ENCODE measurements around the gene ATF6B. TPM values are rescaled to one million over a fixed set of nuclear protein-coding genes. Genes with fewer than 3 reads are reported as not detected.

Gene ATF6B
- total and polyA plus RNA-seq, 2 of the 8 experiments (the other 6 are each of a cell fraction or from before 2014, with no cell fraction given) = 38.1 to 42.2 TPM

DNA sequence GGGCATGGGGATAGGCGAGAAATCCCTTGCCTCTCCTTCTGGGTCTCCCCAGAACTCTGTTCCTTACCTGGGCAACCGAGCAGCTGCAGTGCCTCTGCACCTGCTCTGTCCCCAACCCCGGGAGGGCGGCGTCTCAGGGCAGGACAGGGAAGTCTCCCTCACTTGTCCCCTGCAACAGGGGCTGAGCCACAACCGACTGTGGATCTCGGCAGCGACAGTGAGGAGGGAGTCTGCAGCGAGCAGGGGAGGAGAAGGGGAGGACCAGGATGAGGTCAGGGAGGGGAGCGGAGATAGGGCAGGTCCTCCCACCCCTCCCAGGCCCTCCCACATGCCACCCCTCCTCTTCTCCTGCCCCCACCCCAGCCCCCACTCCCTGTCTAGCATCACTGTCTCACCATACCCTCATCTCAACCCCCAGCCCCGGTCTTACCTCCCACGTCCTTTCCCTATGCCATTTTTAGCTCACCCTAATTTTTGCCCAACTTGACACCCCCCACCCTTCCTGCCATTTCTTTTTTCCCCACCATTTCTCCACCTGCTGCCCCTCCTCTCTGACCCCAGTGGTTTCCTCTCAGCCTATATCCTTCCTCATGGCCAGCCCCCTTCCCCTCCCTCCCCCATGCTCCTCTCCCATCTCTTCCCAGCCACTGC lies 18.8 kb downstream of the ATF6B start, which contains the start of gene TNXB:
Gene TNXB (minus strand): TSS at position 225 of the 651 bp plus-strand sequence. CDS start 11,140 bp downstream, outside the sequence.
- Histone ChIP-seq H3K4ac (replicated peaks; ENCODE audit: insufficient read length, low read depth, low read length) (no peak within 1 kb of the TSS), H3K36me3 (ENCODE audit: control insufficient read depth in 2 of 4, insufficient read depth in 4 of 4, low read length in 3 of 4) (no peaks in the 10 kb centered on the region), H4K91ac (replicated peaks; ENCODE audit: insufficient read length, low read length) (no peak within 1 kb of the TSS), H3K9me3 (ENCODE audit: insufficient read depth in 2 of 2, low read depth in 1 of 2, low read length in 1 of 2) (no peaks in the 10 kb centered on the region), H3K9ac (replicated peaks in 1 of 4; ENCODE audit: extremely low read depth in 1 of 4, low read depth in 3 of 4, low read length in 3 of 4) (no peak within 1 kb of the TSS), H3K4me2 (ENCODE audit: insufficient read depth in 1 of 2, low read depth in 2 of 2, low read length in 2 of 2) (peak within 1 kb of the TSS; percentile 4 to 55), H3K79me1 (ENCODE audit: low read depth, low read length) (no peaks in the 10 kb centered on the region), H2BK20ac (ENCODE audit: low read length) (no peak within 1 kb of the TSS), H2BK120ac (replicated peaks; ENCODE audit: low read depth, low read length) (no peak within 1 kb of the TSS), H2BK5ac (ENCODE audit: low read depth, low read length) (no peak within 1 kb of the TSS), H3K56ac (replicated peaks; ENCODE audit: insufficient read length, low read depth, low read length) (no peak within 1 kb of the TSS), H3K4me3 (ENCODE audit: extremely low read depth in 1 of 4, insufficient read depth in 2 of 4, low read depth in 3 of 4, low read length in 4 of 4) (peak within 1 kb of the TSS in 3 of 4 experiments; percentile 5 to 9 (median 9); a peak in 4 of 8 replicates), H3K79me2 (ENCODE audit: control insufficient read depth in 1 of 2, insufficient read depth in 2 of 2, low read length in 2 of 2) (no peaks in the 10 kb centered on the region), H3K23ac (ENCODE audit: insufficient read length) (no peak within 1 kb of the TSS), H2BK12ac (ENCODE audit: low read depth, low read length) (0 out of 2 replicates have a peak within 1 kb of the TSS, but pooled peaks have one; percentile 50), H3K4me1 (replicated peaks in 1 of 4; ENCODE audit: control insufficient read depth in 3 of 4, insufficient read depth in 4 of 4, low read length in 3 of 4) (peaks cover 2 to 15% (median 9%) of the 10 kb centered on the region in 4 experiments), H2BK15ac (ENCODE audit: low read length) (no peak within 1 kb of the TSS), H3K27me3 (replicated peaks in 1 of 4; ENCODE audit: control insufficient read depth in 3 of 4, extremely low read depth in 1 of 4, insufficient read depth in 3 of 4, low read length in 3 of 4) (peaks cover 0 to 11% (median 6%) of the 10 kb centered on the region in 4 experiments; a peak in 5 of 7 replicates), H2AK5ac (ENCODE audit: low read depth, low read length) (no peak within 1 kb of the TSS), H4K5ac (ENCODE audit: insufficient read length, low read depth, low read length) (no peak within 1 kb of the TSS), H4K20me1 (replicated peaks in 1 of 2; ENCODE audit: control insufficient read depth in 1 of 2, insufficient read depth in 2 of 2, low read length in 2 of 2) (peaks cover 3 to 4% of the 10 kb centered on the region in 2 experiments), H4K8ac (ENCODE audit: extremely low read depth, insufficient read depth, low read length) (no peak within 1 kb of the TSS; the same call in 1 of the 2 replicates), H3K18ac (ENCODE audit: extremely low read depth, low read length) (peak within 1 kb of the TSS; percentile 1; the same call in 1 of the 2 replicates), H2AFZ (ENCODE audit: low read length) (no peak within 1 kb of the TSS), H3K23me2 (ENCODE audit: low read depth, low read length) (0 out of 2 replicates have a peak, but pooled peaks cover 2% of the 10 kb centered on the region), H3K27ac (ENCODE audit: low read depth, low read length) (no peak within 1 kb of the TSS), H3K14ac (ENCODE audit: insufficient read length) (no peak within 1 kb of the TSS)
- ChIA-PET CTCF (ENCODE audit: partially characterized antibody) (interaction anchor here (0.6 to 6.0 kb wide), 7 partner anchors 9 to 918 kb away, joined by 3 to 49 read pairs (median 5); no protein-coding TSS in a partner anchor), POLR2A (ENCODE audit: partially characterized antibody) (interaction anchor here (0.6 to 3.1 kb wide), 15 partner anchors 7 to 193 kb away, joined by 3 to 16 read pairs (median 4); partner anchors contain the start of genes ATF6B, EGFL8, GPSM3 and PRRT1)
- DNase-seq (ENCODE audit: low read depth in 1 of 2, low spot score in 2 of 2) = no peak
- 35% methylated on average over 11 of the region's 12 CpGs; no CpG with 5 or more reads in 1 of the 2 experiments for WGBS, 2 experiments (ENCODE audit: extremely low coverage in 1 of 2, insufficient coverage in 1 of 2, insufficient read length in 1 of 2, insufficient replicate concordance in 2 of 2, low coverage in 1 of 2, low lambda C conversion rate in 2 of 2, missing lambda C conversion rate in 1 of 2)
- FAIRE-seq = no peak
- no peak for TF ChIP-seq HDAC6 (IDR thresholded peaks at IDR 0.05; ENCODE audit: low read depth, low read length)
- TF ChIP-seq MAFK (IDR thresholded peaks at IDR 0.05; ENCODE audit: low read depth, low read length) = no peak
- no peak for TF ChIP-seq EP300 (IDR thresholded peaks at IDR 0.05; ENCODE audit: borderline replicate concordance in 1 of 2, low read depth in 2 of 2, low read length in 2 of 2)
- no peak for TF ChIP-seq ZNF274 (IDR thresholded peaks at IDR 0.05; ENCODE audit: borderline replicate concordance, extremely low read depth, low read length)
- no peak for TF ChIP-seq CBX8 (IDR thresholded peaks at IDR 0.05; ENCODE audit: borderline replicate concordance, low read depth, low read length)
- no peak for TF ChIP-seq NRF1 (IDR thresholded peaks at IDR 0.05; ENCODE audit: low read depth, low read length)
- TF ChIP-seq GABPA (IDR thresholded peaks at IDR 0.05; ENCODE audit: borderline replicate concordance, insufficient read depth, low read length) = no peak
- TF ChIP-seq TBP (IDR thresholded peaks at IDR 0.05; ENCODE audit: low read depth, low read length) = no peak
- TF ChIP-seq PHF8 (conservative IDR thresholded peaks at IDR 0.05; ENCODE audit: low read depth, low read length) = no peak
- TF ChIP-seq TAF7 (optimal IDR thresholded peaks at IDR 0.05; ENCODE audit: borderline replicate concordance, low read depth, low read length) = no peak
- no peak for TF ChIP-seq POLR2A (IDR thresholded peaks at IDR 0.05; ENCODE audit: control extremely low read depth in 1 of 2, low read depth in 2 of 2, low read length in 2 of 2)
- no peak for TF ChIP-seq CEBPB (IDR thresholded peaks at IDR 0.05; ENCODE audit: low read depth, low read length)
- no peak for TF ChIP-seq BRCA1 (IDR thresholded peaks at IDR 0.05; ENCODE audit: low read depth, low read length)

Measured in H1 (cell line).